ENCODE data around the gene CKM.

DNA sequence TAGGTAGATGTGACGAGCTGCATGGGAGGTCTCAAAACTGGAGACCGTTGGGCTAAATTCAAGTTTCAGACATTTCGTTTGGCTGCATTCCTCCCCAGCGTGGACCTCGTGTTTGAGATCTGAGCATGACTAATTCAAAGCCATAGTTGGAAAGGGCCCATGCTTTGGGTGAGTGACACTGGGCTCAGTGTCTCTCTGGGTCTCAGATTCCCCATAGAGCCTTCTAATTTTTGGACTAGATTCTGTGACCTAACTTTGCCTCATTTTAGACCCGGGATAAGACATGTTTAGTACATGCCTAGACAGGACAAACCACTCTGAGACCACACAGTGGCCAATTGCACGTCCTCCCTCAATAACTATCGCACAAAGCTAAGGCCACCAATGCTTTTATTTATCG is 16.6 kb downstream of the CKM start:
- TF ChIP-seq, protein P1, sequence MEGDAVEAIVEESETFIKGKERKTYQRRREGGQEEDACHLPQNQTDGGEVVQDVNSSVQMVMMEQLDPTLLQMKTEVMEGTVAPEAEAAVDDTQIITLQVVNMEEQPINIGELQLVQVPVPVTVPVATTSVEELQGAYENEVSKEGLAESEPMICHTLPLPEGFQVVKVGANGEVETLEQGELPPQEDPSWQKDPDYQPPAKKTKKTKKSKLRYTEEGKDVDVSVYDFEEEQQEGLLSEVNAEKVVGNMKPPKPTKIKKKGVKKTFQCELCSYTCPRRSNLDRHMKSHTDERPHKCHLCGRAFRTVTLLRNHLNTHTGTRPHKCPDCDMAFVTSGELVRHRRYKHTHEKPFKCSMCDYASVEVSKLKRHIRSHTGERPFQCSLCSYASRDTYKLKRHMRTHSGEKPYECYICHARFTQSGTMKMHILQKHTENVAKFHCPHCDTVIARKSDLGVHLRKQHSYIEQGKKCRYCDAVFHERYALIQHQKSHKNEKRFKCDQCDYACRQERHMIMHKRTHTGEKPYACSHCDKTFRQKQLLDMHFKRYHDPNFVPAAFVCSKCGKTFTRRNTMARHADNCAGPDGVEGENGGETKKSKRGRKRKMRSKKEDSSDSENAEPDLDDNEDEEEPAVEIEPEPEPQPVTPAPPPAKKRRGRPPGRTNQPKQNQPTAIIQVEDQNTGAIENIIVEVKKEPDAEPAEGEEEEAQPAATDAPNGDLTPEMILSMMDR (IDR thresholded peaks at IDR 0.05; ENCODE audit: poor library complexity): no peak
- no peak for TF ChIP-seq EZH2phosphoT487 (IDR thresholded peaks at IDR 0.05; ENCODE audit: low read depth, severe bottlenecking, unreplicated experiment)
- TF ChIP-seq EZH2 (IDR thresholded peaks at IDR 0.05; ENCODE audit: borderline replicate concordance): no peak

Data from hepatocyte (in vitro differentiated cells).